ENCODE data around the gene ZNF215. TPM values are rescaled to one million over a fixed set of nuclear protein-coding genes. Genes with fewer than 3 reads are reported as not detected.
"Not testable (repeated sequence)": the region's sequence is repeated elsewhere in the genome, so short reads cannot be mapped to it uniquely, and the experiment has no call there.

ZNF215 gene
- 1 to 10 TPM; 2.6 to 8.4 (median 4.5) TPM for total RNA-seq
- 1 to 10 TPM in 1 of 3 donors, under 1 TPM in 2; 0.26 to 1.3 (median 0.54) TPM for polyA plus RNA-seq
- long read RNA-seq, donor 1: 0 reads
- long read RNA-seq, donor 2: 0 reads

- no peaks in the 10 kb centered on the region for H3K36me3 ChIP-seq
- H3K27ac ChIP-seq: peak within 1 kb of the TSS in 6 of 8 donors; percentile 26 to 80 (median 59)
- TF ChIP-seq POLR2A (IDR thresholded peaks at IDR 0.05) (no peak), POLR2AphosphoS5 (IDR thresholded peaks at IDR 0.05) (peak in 1 of 3 donors; percentile 34), CTCF (IDR thresholded peaks at IDR 0.05 in 8 of 11, conservative IDR thresholded peaks at IDR 0.05 in 3 of 11) (no peak)
- H3K4me1 ChIP-seq: peaks cover 4 to 23% (median 17%) of the 10 kb centered on the region in 6 donors
- intact Hi-C loops (cut with DNase I; ENCODE audit: low total_unique reads): no loop called here
- H3K4me3 ChIP-seq: peak within 1 kb of the TSS; percentile 44 to 82 (median 56)
- no peaks in the 10 kb centered on the region for H3K9me3 ChIP-seq
- peak; percentile 86 for DNase-seq
- WGBS, 5 donors: 0 to 2% (median 2%) methylated on average over 58 to 61 of the region's 61 CpGs
- peaks cover 0 to 45% (median 0%) of the 10 kb centered on the region in 7 donors for H3K27me3 ChIP-seq (replicated peaks in 1 of 7)
Observed at GRCh38 chr11:6926208-6927029, at the start of gene ZNF215. Gene ZNF215, plus strand, starts transcription at chr11:6926426. Its CDS starts 5,847 bp downstream, at chr11:6932273.

GRCh38 chr11:6876914-6877313 lies 49.3 kb upstream of the ZNF215 start:
- no peak for DNase-seq
- no peak overlapping the region for H3K27ac ChIP-seq
- H3K4me1 ChIP-seq: no peaks in the 10 kb centered on the region
- H3K4me3 ChIP-seq: no peak overlapping the region
- H3K9me3 ChIP-seq: no peaks in the 10 kb centered on the region
- no peaks in the 10 kb centered on the region for H3K27me3 ChIP-seq (replicated peaks in 1 of 7)
- intact Hi-C loops (cut with DNase I; ENCODE audit: low total_unique reads): no loop called here
- TF ChIP-seq POLR2A (IDR thresholded peaks at IDR 0.05) (no peak), CTCF (IDR thresholded peaks at IDR 0.05 in 8 of 11, conservative IDR thresholded peaks at IDR 0.05 in 3 of 11) (no peak), POLR2AphosphoS5 (IDR thresholded peaks at IDR 0.05) (no peak)
- H3K36me3 ChIP-seq: no peaks in the 10 kb centered on the region
- WGBS, 5 donors: 70 to 93% (median 83%) methylated on average over 3 of the region's 3 CpGs

- no peaks in the 10 kb centered on the region for H3K4me1 ChIP-seq
- H3K27ac ChIP-seq: no peak overlapping the region
- no peak for DNase-seq
- TF ChIP-seq CTCF (IDR thresholded peaks at IDR 0.05 in 8 of 11, conservative IDR thresholded peaks at IDR 0.05 in 3 of 11) (no peak), POLR2AphosphoS5 (IDR thresholded peaks at IDR 0.05) (no peak), POLR2A (IDR thresholded peaks at IDR 0.05) (no peak)
- H3K4me3 ChIP-seq: no peak overlapping the region
- H3K36me3 ChIP-seq: no peaks in the 10 kb centered on the region
- H3K27me3 ChIP-seq (replicated peaks in 1 of 7): no peaks in the 10 kb centered on the region
- intact Hi-C loops (cut with DNase I; ENCODE audit: low total_unique reads): no loop called here
- H3K9me3 ChIP-seq: peaks cover 0 to 3% (median 2%) of the 10 kb centered on the region in 8 donors
Observed at GRCh38 chr11:6882751-6883150, 43.5 kb upstream of the ZNF215 start.

GRCh38 chr11:6887711-6888110 lies 38.5 kb upstream of the ZNF215 start:
- intact Hi-C loops (cut with DNase I; ENCODE audit: low total_unique reads); H3K4me1 ChIP-seq; DNase-seq; H3K36me3 ChIP-seq; H3K27me3 ChIP-seq (replicated peaks in 1 of 7); H3K27ac ChIP-seq; H3K4me3 ChIP-seq: not testable (repeated sequence)
- peaks cover 0 to 19% (median 11%) of the 10 kb centered on the region in 8 donors for H3K9me3 ChIP-seq
- 81 to 99% (median 93%) methylated on average over 5 of the region's 5 CpGs for WGBS, 5 donors
